Lung (tissue), 12 donors: Measurements from ENCODE around the gene PROK1. TPM values are rescaled to one million over a fixed set of nuclear protein-coding genes. Genes with fewer than 3 reads are reported as not detected.

Experiments
- ATAC-seq: fragments of 200-7000 bp; cut with Tn5 transposase; one replicate; pipeline ENCODE4 v1.9.1; 2020; ENCODE audit warnings: moderate number of reproducible peaks; ENCODE audit not compliant: insufficient read depth, low FRiP score
- DNase-seq, 3 donors: peaks; one replicate each; pipeline ENCODE4 v3.0.0-alpha.2; 2013 to 2017
- H3K27ac ChIP-seq, 2 donors: one replicate each; pipeline ENCODE4 v1.5.1; 2013; ENCODE audit warnings: mild to moderate bottlenecking in 2 of 2, moderate library complexity in 2 of 2, control low read depth in 1 of 2, inconsistent platforms in 1 of 2, low read depth in 1 of 2, low read length in 1 of 2
- H3K27me3 ChIP-seq, 3 donors: one replicate each; pipeline ENCODE4 v1.5.1; 2013; ENCODE audit warnings: low read length in 2 of 3; ENCODE audit not compliant: control insufficient read depth in 3 of 3, insufficient read depth in 3 of 3
- H3K36me3 ChIP-seq, 4 donors: one replicate each; pipeline ENCODE4 v1.5.1; 2013; ENCODE audit warnings: low read length in 4 of 4, mild to moderate bottlenecking in 1 of 4, moderate library complexity in 1 of 4; ENCODE audit not compliant: control insufficient read depth in 4 of 4, insufficient read depth in 4 of 4
- H3K4me1 ChIP-seq, 5 donors: one replicate each; pipeline ENCODE4 v1.5.1; 2013; ENCODE audit warnings: low read length in 5 of 5, mild to moderate bottlenecking in 2 of 5, moderate library complexity in 1 of 5; ENCODE audit not compliant: control insufficient read depth in 5 of 5, insufficient read depth in 5 of 5
- H3K4me3 ChIP-seq: one replicate; pipeline ENCODE4 v1.5.1; 2013; ENCODE audit warnings: mild to moderate bottlenecking, control low read depth, moderate library complexity
- H3K9ac ChIP-seq, 2 donors: one replicate each; pipeline ENCODE4 v1.5.1; 2013; ENCODE audit warnings: low read length in 2 of 2, control low read depth in 1 of 2; ENCODE audit not compliant: insufficient read depth in 1 of 2
- H3K9me3 ChIP-seq, 4 donors: one replicate each; pipeline ENCODE4 v1.5.1; 2013; ENCODE audit warnings: low read length in 3 of 4, mild to moderate bottlenecking in 1 of 4, moderate library complexity in 1 of 4; ENCODE audit not compliant: control insufficient read depth in 4 of 4, insufficient read depth in 3 of 4
- WGBS, 2 donors: extraction: QIAGEN DNeasy Blood & Tissue Kit; methylation state at CpG; one replicate each; pipeline ENCODE4 v1.1.7; 2013; 5-methylcytosine and 5-hydroxymethylcytosine counted together
- polyA plus RNA-seq, 2 donors: library from polyadenylated mRNA; stranded (reverse); fragments of 200-250 nt; gene quantifications; one replicate each; pipeline ENCODE4 v1.2.1, GENCODE V29; 2013
- total RNA-seq, 2 donors: library from RNA; depleted of rRNA in 1 of 2; stranded (reverse); fragments of >200 nt in 1 of 2; gene quantifications; one replicate each; pipeline ENCODE4 v1.2.1, GENCODE V29; 2014 to 2021
- TF ChIP-seq, protein P1 (sequence below): IDR thresholded peaks from 2 replicates; pipeline ENCODE4 v1.5.1; 2012; ENCODE audit warnings: mild to moderate bottlenecking; ENCODE audit errors: control extremely low read depth, extremely low read depth
- donor health status: control.
- donor health status: control.
- donor health status: Bipolar disorder and iron deficiency.
- donor health status: healthy.
- donor health status: DM: yes; HTN: yes; CAD: no.

PROK1 gene
- total and polyA plus RNA-seq, 4 donors: 0.05 to 0.22 TPM; not detected in 2

DNA sequence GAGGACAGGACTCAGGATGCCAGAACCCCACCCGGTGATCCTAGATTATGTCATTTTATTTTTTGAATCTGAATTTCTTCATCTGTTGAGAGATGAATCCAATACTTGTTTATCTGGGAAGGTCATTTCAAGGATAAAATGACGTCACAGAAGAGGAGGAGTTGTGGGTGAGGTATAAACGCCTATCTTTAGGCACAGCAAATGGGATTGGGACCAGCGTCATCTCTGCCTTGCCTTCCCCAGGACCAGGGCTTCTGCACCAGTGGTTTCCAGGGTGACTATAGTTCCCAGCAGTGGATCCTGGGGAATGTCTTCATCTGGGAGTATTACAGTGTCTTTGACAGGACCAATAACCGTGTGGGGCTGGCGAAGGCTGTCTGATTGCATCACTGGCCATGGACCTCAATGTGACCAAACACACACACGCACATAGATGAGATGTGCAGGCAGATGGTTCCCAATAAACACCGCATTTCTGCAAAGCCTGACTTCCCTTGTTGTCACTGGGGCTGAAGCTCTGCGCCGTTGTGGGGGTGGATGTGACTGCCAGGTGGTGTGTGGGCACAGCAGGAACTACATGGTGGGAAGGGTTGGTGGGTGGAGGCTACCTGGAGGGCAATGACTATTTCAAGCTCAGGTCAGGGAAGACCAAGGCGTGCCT is 40.0 kb downstream of the PROK1 start:
- Histone ChIP-seq H3K9ac (no peak overlapping the region), H3K36me3 (no peaks in the 10 kb centered on the region), H3K27ac (no peak overlapping the region), H3K27me3 (no peaks in the 10 kb centered on the region), H3K4me3 (no peak overlapping the region), H3K4me1 (no peaks in the 10 kb centered on the region), H3K9me3 (no peaks in the 10 kb centered on the region)
- whole genome bisulfite sequencing, 2 donors: 53 to 72% methylated on average over 11 of the region's 11 CpGs
- ATAC-seq (no peak), DNase-seq (no peak)
- TF ChIP-seq, protein P1, sequence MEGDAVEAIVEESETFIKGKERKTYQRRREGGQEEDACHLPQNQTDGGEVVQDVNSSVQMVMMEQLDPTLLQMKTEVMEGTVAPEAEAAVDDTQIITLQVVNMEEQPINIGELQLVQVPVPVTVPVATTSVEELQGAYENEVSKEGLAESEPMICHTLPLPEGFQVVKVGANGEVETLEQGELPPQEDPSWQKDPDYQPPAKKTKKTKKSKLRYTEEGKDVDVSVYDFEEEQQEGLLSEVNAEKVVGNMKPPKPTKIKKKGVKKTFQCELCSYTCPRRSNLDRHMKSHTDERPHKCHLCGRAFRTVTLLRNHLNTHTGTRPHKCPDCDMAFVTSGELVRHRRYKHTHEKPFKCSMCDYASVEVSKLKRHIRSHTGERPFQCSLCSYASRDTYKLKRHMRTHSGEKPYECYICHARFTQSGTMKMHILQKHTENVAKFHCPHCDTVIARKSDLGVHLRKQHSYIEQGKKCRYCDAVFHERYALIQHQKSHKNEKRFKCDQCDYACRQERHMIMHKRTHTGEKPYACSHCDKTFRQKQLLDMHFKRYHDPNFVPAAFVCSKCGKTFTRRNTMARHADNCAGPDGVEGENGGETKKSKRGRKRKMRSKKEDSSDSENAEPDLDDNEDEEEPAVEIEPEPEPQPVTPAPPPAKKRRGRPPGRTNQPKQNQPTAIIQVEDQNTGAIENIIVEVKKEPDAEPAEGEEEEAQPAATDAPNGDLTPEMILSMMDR: no peak

DNA sequence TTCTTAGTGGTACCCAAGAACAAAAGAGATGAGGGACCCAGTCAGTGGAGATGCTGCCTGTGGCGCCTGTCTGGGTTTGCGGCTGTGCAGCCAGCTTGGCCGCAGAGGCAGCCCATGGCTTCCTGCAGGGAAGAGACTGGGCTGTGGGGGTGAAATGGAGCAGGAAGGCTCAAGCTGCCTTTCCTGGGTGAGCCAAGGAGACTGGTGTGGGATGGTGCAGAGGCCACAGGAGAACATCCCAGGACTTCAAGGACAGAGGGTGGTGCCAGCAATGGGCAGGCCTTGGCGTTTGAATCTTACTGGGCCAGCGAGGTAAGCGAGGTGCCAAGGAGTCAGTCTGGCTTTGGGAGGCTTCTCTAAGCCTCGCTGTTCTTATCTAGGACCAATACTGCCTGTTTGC is 41.6 kb downstream of the PROK1 start:
- no peak overlapping the region for H3K4me3 ChIP-seq
- ATAC-seq (no peak), DNase-seq (no peak)
- TF ChIP-seq, protein P1: no peak
- no peaks in the 10 kb centered on the region for H3K9me3 ChIP-seq
- no peaks in the 10 kb centered on the region for H3K27me3 ChIP-seq
- 82 to 88% methylated on average over 7 of the region's 7 CpGs for WGBS, 2 donors
- no peaks in the 10 kb centered on the region for H3K36me3 ChIP-seq
- no peak overlapping the region for H3K27ac ChIP-seq
- no peaks in the 10 kb centered on the region for H3K4me1 ChIP-seq
- no peak overlapping the region for H3K9ac ChIP-seq

DNA sequence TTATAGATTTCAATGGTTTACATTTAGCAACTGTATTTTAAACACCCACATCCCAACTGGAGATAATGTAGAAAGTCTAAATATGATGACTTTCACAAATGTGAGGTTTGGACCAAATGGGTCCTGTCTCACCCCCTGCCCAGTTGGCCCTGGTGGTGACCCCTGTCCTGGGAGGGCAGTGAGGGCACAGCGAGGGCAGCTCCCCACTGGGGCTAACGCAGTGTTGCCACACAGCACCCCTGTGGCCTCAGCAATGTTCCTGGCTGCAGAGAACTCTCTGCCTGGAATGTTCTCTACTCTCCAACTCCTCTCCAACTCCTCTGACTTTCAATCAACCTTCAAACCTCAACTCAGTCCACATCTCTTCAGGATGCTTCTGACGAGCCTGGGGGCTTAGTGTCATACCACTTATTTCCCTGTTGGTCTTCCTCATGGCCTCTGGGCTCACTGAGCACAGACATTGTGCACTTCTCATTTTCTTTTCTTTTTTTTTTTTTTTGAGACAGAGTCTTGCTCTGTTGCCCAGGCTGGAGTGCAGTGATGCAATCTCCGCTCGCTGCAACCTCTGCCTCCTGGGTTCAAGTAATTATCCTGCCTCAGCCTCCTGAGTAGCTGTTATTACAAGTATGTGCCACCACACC is 42.2 kb downstream of the PROK1 start:
- Histone ChIP-seq H3K36me3 (no peaks in the 10 kb centered on the region), H3K9me3 (no peaks in the 10 kb centered on the region), H3K27me3 (no peaks in the 10 kb centered on the region), H3K9ac (no peak overlapping the region), H3K4me3 (no peak overlapping the region), H3K4me1 (no peaks in the 10 kb centered on the region), H3K27ac (no peak overlapping the region)
- DNase-seq (no peak), ATAC-seq (no peak)
- TF ChIP-seq, protein P1: no peak
- WGBS, 2 donors: 64 to 77% methylated on average over 5 of the region's 5 CpGs
